WTC11 (cell line): ENCODE results near the gene CXCL14. TPM values are rescaled to one million over a fixed set of nuclear protein-coding genes. Genes with fewer than 3 reads are reported as not detected.

Experiments
- ATAC-seq: fragments of 200-7000 bp; cut with Tn5 transposase; 2 replicates; pipeline ENCODE4 v1.10.0; 2021; ENCODE audit warnings: mild to moderate bottlenecking, moderate library complexity
- CTCF ChIA-PET: fragments of 300-600 bp; sonication (Branson Sonifier 250); formaldehyde crosslinking; loops from one replicate; lab custom pipeline; 2021; ENCODE audit warnings: antibody characterized with exemption; lab: Charles Lee
- POLR2A ChIA-PET: fragments of 350-600 bp; sonication (Branson Sonifier 250); formaldehyde crosslinking; loops from one replicate; lab custom pipeline; 2021; ENCODE audit warnings: antibody characterized with exemption; lab: Charles Lee
- DNase-seq: peaks from one replicate; pipeline ENCODE4 v3.0.0; 2021; ENCODE audit warnings: low spot score
- H3K27ac Mint-ChIP-seq: 2 replicates; pipeline ENCODE4 v1.8.0; 2021; ENCODE audit warnings: mixed read lengths
- H3K27me3 Mint-ChIP-seq: 2 replicates; pipeline ENCODE4 v1.8.0; 2021; ENCODE audit warnings: low read depth, mild to moderate bottlenecking, moderate library complexity, mixed read lengths
- H3K36me3 Mint-ChIP-seq: 2 replicates; pipeline ENCODE4 v1.8.0; 2021; ENCODE audit warnings: mixed read lengths
- H3K4me1 Mint-ChIP-seq: 2 replicates; pipeline ENCODE4 v1.8.0; 2022; ENCODE audit warnings: mixed read lengths
- H3K4me3 Mint-ChIP-seq: 2 replicates; pipeline ENCODE4 v1.8.0; 2021; ENCODE audit warnings: mild to moderate bottlenecking, moderate library complexity, mixed read lengths
- H3K9me3 Mint-ChIP-seq: 2 replicates; pipeline ENCODE4 v1.8.0; 2021; ENCODE audit warnings: mixed read lengths
- ARID4B ChIP-seq: sonication (generic); formaldehyde crosslinking; IDR thresholded peaks from 2 replicates; pipeline ENCODE4 v1.8.0; 2023; ENCODE audit warnings: missing genetic modification reagents, mild to moderate bottlenecking, borderline replicate concordance
- ATF1 ChIP-seq: sonication (generic); formaldehyde crosslinking; IDR thresholded peaks from 2 replicates; pipeline ENCODE4 v1.8.1; 2023; ENCODE audit warnings: mild to moderate bottlenecking, moderate library complexity, missing genetic modification reagents
- ATF6 ChIP-seq: sonication (generic); formaldehyde crosslinking; IDR thresholded peaks from 2 replicates; pipeline ENCODE4 v1.8.1; 2023; ENCODE audit warnings: mild to moderate bottlenecking, missing genetic modification reagents
- CREB1 ChIP-seq: sonication (generic); formaldehyde crosslinking; IDR thresholded peaks from 2 replicates; pipeline ENCODE4 v1.8.0; 2023; ENCODE audit warnings: mild to moderate bottlenecking, missing genetic modification reagents
- NR1H2 ChIP-seq: sonication (generic); formaldehyde crosslinking; IDR thresholded peaks from 2 replicates; pipeline ENCODE4 v1.9.0; 2021; ENCODE audit warnings: mild to moderate bottlenecking, moderate library complexity, missing genetic modification reagents
- PRDM15 ChIP-seq: sonication (generic); formaldehyde crosslinking; IDR thresholded peaks from 2 replicates; pipeline ENCODE4 v1.8.0; 2022; ENCODE audit warnings: missing genetic modification reagents
- ZNF512 ChIP-seq: sonication (generic); formaldehyde crosslinking; IDR thresholded peaks from 2 replicates; pipeline ENCODE4 v1.8.1; 2022; ENCODE audit warnings: missing genetic modification reagents, borderline replicate concordance
- total RNA-seq: library from RNA; stranded (reverse); gene quantifications from 3 replicates; pipeline ENCODE4 v1.2.3, GENCODE V29; 2021
- TF ChIP-seq, protein P1 (sequence below): fragments of 200-600 bp; IDR thresholded peaks from 2 replicates; pipeline ENCODE4 v1.8.0; 2022; ENCODE audit warnings: antibody characterized with exemption

Gene CXCL14
- total RNA-seq, 1 experiment from 2014 or later, result 0.87 TPM

DNA sequence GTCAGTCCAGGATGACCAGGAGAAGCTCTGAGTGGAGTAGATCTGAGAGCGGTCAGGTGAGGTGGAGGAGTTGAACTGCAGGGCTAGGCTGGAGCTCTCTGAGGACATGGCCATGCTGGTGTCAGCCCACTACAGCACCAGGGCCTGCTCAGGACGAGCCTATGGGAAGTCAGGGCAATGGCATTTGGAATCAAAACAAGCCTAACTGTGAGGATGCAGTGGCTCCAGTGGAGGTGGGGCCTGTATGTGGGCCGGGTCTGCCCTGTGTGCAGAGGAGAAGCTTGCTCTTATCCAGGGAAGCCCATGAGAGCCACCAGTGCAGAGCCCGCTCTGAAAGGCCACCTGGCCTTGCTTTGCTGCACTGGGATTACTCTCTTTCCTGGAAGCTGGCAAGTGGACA is 11.1 kb downstream of the CXCL14 start:
- no peaks in the 10 kb centered on the region for H3K36me3 Mint-ChIP-seq
- POLR2A ChIA-PET, result no interaction called here

More for the DNA sequence above, 11.1 kb downstream of the CXCL14 start:
- H3K4me3 Mint-ChIP-seq, result no peak overlapping the region
- no peak overlapping the region for H3K27ac Mint-ChIP-seq
- H3K9me3 Mint-ChIP-seq, result no peaks in the 10 kb centered on the region
- no peak for DNase-seq
- TF ChIP-seq NR1H2 (CRISPR knock-in tag), result no peak
- TF ChIP-seq, protein P1, sequence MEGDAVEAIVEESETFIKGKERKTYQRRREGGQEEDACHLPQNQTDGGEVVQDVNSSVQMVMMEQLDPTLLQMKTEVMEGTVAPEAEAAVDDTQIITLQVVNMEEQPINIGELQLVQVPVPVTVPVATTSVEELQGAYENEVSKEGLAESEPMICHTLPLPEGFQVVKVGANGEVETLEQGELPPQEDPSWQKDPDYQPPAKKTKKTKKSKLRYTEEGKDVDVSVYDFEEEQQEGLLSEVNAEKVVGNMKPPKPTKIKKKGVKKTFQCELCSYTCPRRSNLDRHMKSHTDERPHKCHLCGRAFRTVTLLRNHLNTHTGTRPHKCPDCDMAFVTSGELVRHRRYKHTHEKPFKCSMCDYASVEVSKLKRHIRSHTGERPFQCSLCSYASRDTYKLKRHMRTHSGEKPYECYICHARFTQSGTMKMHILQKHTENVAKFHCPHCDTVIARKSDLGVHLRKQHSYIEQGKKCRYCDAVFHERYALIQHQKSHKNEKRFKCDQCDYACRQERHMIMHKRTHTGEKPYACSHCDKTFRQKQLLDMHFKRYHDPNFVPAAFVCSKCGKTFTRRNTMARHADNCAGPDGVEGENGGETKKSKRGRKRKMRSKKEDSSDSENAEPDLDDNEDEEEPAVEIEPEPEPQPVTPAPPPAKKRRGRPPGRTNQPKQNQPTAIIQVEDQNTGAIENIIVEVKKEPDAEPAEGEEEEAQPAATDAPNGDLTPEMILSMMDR, result no peak
- no peak for TF ChIP-seq CREB1 (CRISPR knock-in tag)
- TF ChIP-seq ATF6, result no peak
- TF ChIP-seq PRDM15 (CRISPR knock-in tag), result no peak
- TF ChIP-seq ATF1 (CRISPR knock-in tag), result no peak
- no peak for TF ChIP-seq ZNF512 (CRISPR knock-in tag)
- no peak for TF ChIP-seq ARID4B (CRISPR knock-in tag)
- CTCF ChIA-PET, result interaction anchor here (0.7 to 13.7 kb wide), 16 partner anchors 9 to 324 kb away, joined by 3 to 324 read pairs (median 34); partner anchors contain the start of gene SLC25A48
- peaks cover 38% of the 10 kb centered on the region for H3K4me1 Mint-ChIP-seq
- H3K27me3 Mint-ChIP-seq, result peaks cover 6% of the 10 kb centered on the region
- ATAC-seq, result peak; percentile 8; the same call in 1 of the 2 replicates
